H1 (cell line): ENCODE results near the gene RPL38.

Experiments used
- BCL11A ChIP-seq, 2 experiments: IDR thresholded peaks; one replicate each; pipeline ENCODE4 v1.6.1; 2011; ENCODE audit warnings: low read depth in 2 of 2, low read length in 2 of 2, mild to moderate bottlenecking in 2 of 2
- CTCF ChIP-seq, 3 experiments: IDR thresholded peaks; 1 replicate in 2 of 3; 2 replicates in 1 of 3; pipeline versions ENCODE4 v1.5.1 to v1.6.1; 2011; ENCODE audit warnings: low read length in 3 of 3, mild to moderate bottlenecking in 3 of 3, inconsistent platforms in 2 of 3, low read depth in 1 of 3, moderate library complexity in 1 of 3; ENCODE audit not compliant: insufficient read depth in 1 of 3; ENCODE audit errors: control extremely low read depth in 1 of 3
- EGR1 ChIP-seq: IDR thresholded peaks from 2 replicates; pipeline ENCODE4 v1.6.1; 2011; ENCODE audit warnings: low read depth, low read length, borderline replicate concordance
- EP300 ChIP-seq, 2 experiments: IDR thresholded peaks; 1 replicate in 1 of 2; 2 replicates in 1 of 2; pipeline ENCODE4 v1.6.1; 2011 to 2012; ENCODE audit warnings: low read depth in 2 of 2, low read length in 2 of 2, mild to moderate bottlenecking in 2 of 2, borderline replicate concordance in 1 of 2, inconsistent platforms in 1 of 2, moderate library complexity in 1 of 2
- EZH2 ChIP-seq: fragments of 200-600 bp; sonication (generic); IDR thresholded peaks from 2 replicates; pipeline ENCODE4 v1.7.1; 2012; ENCODE audit warnings: low read depth, mild to moderate bottlenecking, moderate library complexity, low read length, inconsistent platforms; ENCODE audit not compliant: severe bottlenecking
- HDAC2 ChIP-seq, 2 experiments: fragments of 300-600 bp in 1 of 2; sonication (generic) in 1 of 2; IDR thresholded peaks; 2 replicates each; pipeline ENCODE4 v1.6.1; 2011 to 2012; ENCODE audit warnings: low read depth in 2 of 2, low read length in 2 of 2, mild to moderate bottlenecking in 2 of 2, moderate library complexity in 2 of 2, borderline replicate concordance in 1 of 2, inconsistent platforms in 1 of 2
- JUN ChIP-seq: IDR thresholded peaks from 2 replicates; pipeline ENCODE4 v1.6.1; 2011; ENCODE audit warnings: low read depth, mild to moderate bottlenecking, improper control_type of control experiment, low read length
- JUND ChIP-seq: IDR thresholded peaks from 2 replicates; pipeline ENCODE4 v1.6.1; 2011; ENCODE audit warnings: mild to moderate bottlenecking, improper control_type of control experiment, low read length
- NRF1 ChIP-seq: IDR thresholded peaks from 2 replicates; pipeline ENCODE4 v1.6.1; 2011; ENCODE audit warnings: mild to moderate bottlenecking, low read depth, low read length, improper control_type of control experiment
- POLR2A ChIP-seq, 2 experiments: IDR thresholded peaks; 1 replicate in 1 of 2; 2 replicates in 1 of 2; pipeline ENCODE4 v1.6.1; 2011; ENCODE audit warnings: low read depth in 2 of 2, low read length in 2 of 2, mild to moderate bottlenecking in 2 of 2; ENCODE audit errors: control extremely low read depth in 1 of 2
- POLR2AphosphoS5 ChIP-seq: IDR thresholded peaks from 2 replicates; pipeline ENCODE4 v1.6.1; 2011; ENCODE audit warnings: low read depth, low read length
- SUZ12 ChIP-seq: fragments of 200-600 bp; sonication (generic); IDR thresholded peaks from 2 replicates; pipeline ENCODE4 v1.6.1; 2012; ENCODE audit warnings: mild to moderate bottlenecking, inconsistent platforms, low read length, moderate library complexity, mixed read lengths

GRCh38 chr17:74249590-74250270 is 46.3 kb downstream of the RPL38 start:
- TF ChIP-seq CTCF (IDR thresholded peaks at IDR 0.05; ENCODE audit: control extremely low read depth in 1 of 3, insufficient read depth in 1 of 3, low read depth in 1 of 3, low read length in 3 of 3), result no peak
- TF ChIP-seq SUZ12, result no peak
- no peak for TF ChIP-seq HDAC2 (IDR thresholded peaks at IDR 0.05; ENCODE audit: borderline replicate concordance in 1 of 2, low read depth in 2 of 2, low read length in 2 of 2)
- no peak for TF ChIP-seq BCL11A (IDR thresholded peaks at IDR 0.05; ENCODE audit: low read depth in 2 of 2, low read length in 2 of 2)
- TF ChIP-seq EZH2, result no peak
- no peak for TF ChIP-seq JUN
- no peak for TF ChIP-seq EP300 (IDR thresholded peaks at IDR 0.05; ENCODE audit: borderline replicate concordance in 1 of 2, low read depth in 2 of 2, low read length in 2 of 2)
- no peak for TF ChIP-seq JUND
- no peak for TF ChIP-seq EGR1
- no peak for TF ChIP-seq POLR2AphosphoS5
- no peak for TF ChIP-seq POLR2A (IDR thresholded peaks at IDR 0.05; ENCODE audit: control extremely low read depth in 1 of 2, low read depth in 2 of 2, low read length in 2 of 2)
- TF ChIP-seq NRF1, result no peak
